Fibroblast of pulmonary artery (primary cell): ENCODE data around the gene OSER1.
"Not testable (repeated sequence)": the region's sequence is repeated elsewhere in the genome, so short reads cannot be mapped to it uniquely, and the experiment has no call there.

Experiments
- DNase-seq: peaks from one replicate; pipeline ENCODE4 v3.0.0-alpha.2; 2010; ENCODE audit warnings: low read depth
- H3K4me3 ChIP-seq: replicated peaks from 2 replicates; pipeline ENCODE4 v1.5.1; 2011; ENCODE audit warnings: low read depth, mild to moderate bottlenecking, control low read depth, low read length, moderate library complexity
- TF ChIP-seq, protein P1 (sequence below): IDR thresholded peaks from 2 replicates; pipeline ENCODE4 v1.5.1; 2011; ENCODE audit warnings: mild to moderate bottlenecking, control low read depth, low read length, inconsistent platforms; ENCODE audit errors: missing control alignments

OSER1 gene

DNA sequence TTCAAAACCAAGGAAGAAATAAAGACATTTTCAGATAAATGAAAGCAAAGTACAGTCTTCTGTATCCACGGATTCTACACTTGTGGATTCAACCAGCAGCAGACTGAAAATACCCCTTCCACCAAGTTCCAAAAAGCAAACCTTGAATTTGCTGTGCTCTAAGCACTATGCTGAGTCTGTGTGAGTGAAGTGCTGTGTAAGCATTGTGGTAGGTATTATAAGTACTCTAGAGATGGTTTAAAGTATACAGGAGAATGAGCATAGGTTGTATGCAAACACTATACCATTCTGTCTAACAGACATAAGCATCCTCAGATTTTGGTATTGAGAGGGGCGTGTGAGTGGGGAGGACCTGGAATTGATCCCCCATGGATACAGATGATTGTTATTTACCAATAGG lies 9.6 kb downstream of the OSER1 start:
- TF ChIP-seq, protein P1, sequence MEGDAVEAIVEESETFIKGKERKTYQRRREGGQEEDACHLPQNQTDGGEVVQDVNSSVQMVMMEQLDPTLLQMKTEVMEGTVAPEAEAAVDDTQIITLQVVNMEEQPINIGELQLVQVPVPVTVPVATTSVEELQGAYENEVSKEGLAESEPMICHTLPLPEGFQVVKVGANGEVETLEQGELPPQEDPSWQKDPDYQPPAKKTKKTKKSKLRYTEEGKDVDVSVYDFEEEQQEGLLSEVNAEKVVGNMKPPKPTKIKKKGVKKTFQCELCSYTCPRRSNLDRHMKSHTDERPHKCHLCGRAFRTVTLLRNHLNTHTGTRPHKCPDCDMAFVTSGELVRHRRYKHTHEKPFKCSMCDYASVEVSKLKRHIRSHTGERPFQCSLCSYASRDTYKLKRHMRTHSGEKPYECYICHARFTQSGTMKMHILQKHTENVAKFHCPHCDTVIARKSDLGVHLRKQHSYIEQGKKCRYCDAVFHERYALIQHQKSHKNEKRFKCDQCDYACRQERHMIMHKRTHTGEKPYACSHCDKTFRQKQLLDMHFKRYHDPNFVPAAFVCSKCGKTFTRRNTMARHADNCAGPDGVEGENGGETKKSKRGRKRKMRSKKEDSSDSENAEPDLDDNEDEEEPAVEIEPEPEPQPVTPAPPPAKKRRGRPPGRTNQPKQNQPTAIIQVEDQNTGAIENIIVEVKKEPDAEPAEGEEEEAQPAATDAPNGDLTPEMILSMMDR, result no peak
- no peak for DNase-seq
- no peak overlapping the region for H3K4me3 ChIP-seq

- H3K4me3 ChIP-seq, result no peak overlapping the region
- TF ChIP-seq, protein P1, result no peak
- DNase-seq, result no peak
Observed at GRCh38 chr20:44200371-44200770, 10.2 kb downstream of the OSER1 start.

DNA sequence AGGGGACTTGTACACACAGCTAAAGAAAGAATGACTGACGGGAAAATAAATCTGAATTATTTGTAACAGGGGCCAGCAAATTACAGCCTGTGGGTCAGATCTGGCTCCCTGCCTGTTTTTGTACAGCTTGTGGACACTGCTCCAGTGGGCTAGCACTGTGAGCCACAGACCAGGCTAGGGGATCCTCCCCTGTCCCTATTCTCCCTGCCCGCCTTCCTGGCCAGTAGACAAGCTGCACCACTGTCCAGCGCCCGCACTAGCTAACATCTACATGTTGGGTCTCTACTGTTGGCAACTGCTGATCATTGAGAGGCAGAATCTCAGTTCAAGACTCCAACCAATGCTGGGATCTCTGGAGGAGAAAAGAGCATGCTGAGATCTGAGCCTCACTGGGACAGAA lies 10.7 kb downstream of the OSER1 start:
- no peak for DNase-seq
- TF ChIP-seq, protein P1, result no peak
- H3K4me3 ChIP-seq, result no peak overlapping the region

GRCh38 chr20:44198872-44199271 lies 11.7 kb downstream of the OSER1 start:
- H3K4me3 ChIP-seq, result no peak overlapping the region
- TF ChIP-seq, protein P1, result no peak
- DNase-seq, result no peak

DNA sequence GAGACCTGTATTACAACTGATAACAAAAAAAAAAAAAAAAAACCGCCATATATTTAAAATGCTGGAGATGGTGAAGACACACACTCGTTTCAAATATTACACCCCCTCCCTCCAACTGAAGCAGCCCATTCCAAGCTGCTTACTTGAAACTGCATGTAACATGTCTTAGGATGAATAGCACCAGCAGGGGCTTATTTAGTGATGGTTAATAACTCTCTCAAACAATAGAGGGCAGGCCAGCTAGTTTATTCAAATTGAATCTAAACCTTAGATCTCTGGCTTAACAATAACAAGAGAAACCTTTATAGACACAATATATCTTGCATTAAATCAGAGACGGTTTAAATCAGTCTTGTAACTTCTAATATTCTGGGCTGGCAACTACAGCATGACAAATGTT lies 14.3 kb downstream of the OSER1 start:
- no peak overlapping the region for H3K4me3 ChIP-seq
- no peak for DNase-seq
- TF ChIP-seq, protein P1, result peak; percentile 21

GRCh38 chr20:44195605-44196004 lies 15.0 kb downstream of the OSER1 start:
- no peak for DNase-seq
- TF ChIP-seq, protein P1, result no peak
- no peak overlapping the region for H3K4me3 ChIP-seq

DNA sequence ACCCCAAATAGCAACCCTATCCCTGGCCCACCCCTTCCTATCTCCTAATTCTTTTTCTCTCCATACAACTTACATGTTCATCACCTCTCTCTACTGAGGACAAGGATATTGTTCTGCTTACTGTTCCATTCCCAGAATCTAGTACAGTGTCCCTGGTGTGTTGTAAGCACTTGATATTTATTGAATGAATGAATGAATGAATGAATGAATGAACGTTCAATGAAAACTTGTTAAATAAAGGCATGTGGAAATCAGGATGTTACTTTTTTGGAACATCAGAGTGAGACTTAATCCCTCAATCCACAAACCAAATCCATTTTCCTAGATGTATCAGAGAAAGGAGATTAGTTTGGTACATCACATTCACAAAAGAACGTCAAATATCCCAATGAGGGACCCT lies 16.8 kb downstream of the OSER1 start:
- no peak for DNase-seq
- TF ChIP-seq, protein P1, result no peak
- no peak overlapping the region for H3K4me3 ChIP-seq

- H3K4me3 ChIP-seq, DNase-seq: not testable (repeated sequence)
Observed at GRCh38 chr20:44191640-44192039, 18.9 kb downstream of the OSER1 start.
